SK-N-SH (cell line): ENCODE results near the gene CIT. TPM values are rescaled to one million over a fixed set of nuclear protein-coding genes. Genes with fewer than 3 reads are reported as not detected.

Experiments used
- CTCF ChIA-PET: fragments of 300-600, 350-600 bp; formaldehyde crosslinking; extraction: SDS; loops from one replicate; lab custom pipeline; 2021; lab: Yijun Ruan, JAX
- POLR2A ChIA-PET: fragments of 350-600 bp; sonication (Branson Sonifier 250); formaldehyde crosslinking; extraction: SDS; loops from one replicate; lab custom pipeline; 2020; ENCODE audit warnings: antibody characterized with exemption, inconsistent platforms; lab: Yijun Ruan, JAX
- DNase-seq: peaks from one replicate; pipeline ENCODE4 v3.0.0; 2012
- H2AFZ ChIP-seq: fragments of 200-600 bp; sonication (generic); 2 replicates; pipeline ENCODE4 v1.8.1; 2016; ENCODE audit warnings: antibody characterized with exemption, mild to moderate bottlenecking, low read depth
- H3F3A ChIP-seq: fragments of 200-600 bp; sonication (generic); replicated peaks from 2 replicates; pipeline ENCODE3; 2016; ENCODE audit warnings: antibody characterized with exemption, mild to moderate bottlenecking; ENCODE audit not compliant: insufficient read depth
- H3K27ac ChIP-seq, 2 experiments: fragments of 200-500 bp in 1 of 2; fragments of 200-600 bp in 1 of 2; sonication (Bioruptor generic) in 1 of 2; sonication (generic), shearing (Covaris generic) in 1 of 2; 2 replicates each; pipeline versions ENCODE4 v1.5.1 to v1.6.1; 2014 to 2016; ENCODE audit warnings: low read depth in 2 of 2, inconsistent platforms in 1 of 2, low read length in 1 of 2, mild to moderate bottlenecking in 1 of 2, mixed read lengths in 1 of 2
- H3K27me3 ChIP-seq: fragments of 200-600 bp; sonication (generic), shearing (Covaris generic); 2 replicates; pipeline ENCODE4 v1.6.1; 2016; ENCODE audit warnings: mixed run types; ENCODE audit not compliant: insufficient read depth
- H3K36me3 ChIP-seq, 2 experiments: fragments of 200-500 bp in 1 of 2; fragments of 200-600 bp in 1 of 2; sonication (Bioruptor generic) in 1 of 2; sonication (generic) in 1 of 2; replicated peaks in 1 of 2; 2 replicates each; pipeline versions ENCODE3 to v1.5.1; 2014 to 2016; ENCODE audit warnings: low read length in 1 of 2, mild to moderate bottlenecking in 1 of 2; ENCODE audit not compliant: insufficient read depth in 2 of 2, control insufficient read depth in 1 of 2
- H3K4me1 ChIP-seq, 2 experiments: fragments of 200-500 bp in 1 of 2; fragments of 200-600 bp in 1 of 2; sonication (Bioruptor generic) in 1 of 2; sonication (generic), shearing (Covaris generic) in 1 of 2; 2 replicates each; pipeline versions ENCODE4 v1.5.1 to v1.6.1; 2014 to 2016; ENCODE audit warnings: low read depth in 1 of 2, low read length in 1 of 2, mixed run types in 1 of 2; ENCODE audit not compliant: insufficient read depth in 2 of 2, control insufficient read depth in 1 of 2
- H3K4me2 ChIP-seq: fragments of 200-600 bp; sonication (generic), shearing (Covaris generic); 2 replicates; pipeline ENCODE4 v1.6.1; 2017; ENCODE audit warnings: mixed run types
- H3K4me3 ChIP-seq, 2 experiments: fragments of 200-500 bp in 1 of 2; fragments of 200-600 bp in 1 of 2; sonication (Bioruptor generic) in 1 of 2; sonication (generic), shearing (Covaris generic) in 1 of 2; 2 replicates each; pipeline versions ENCODE4 v1.5.1 to v1.8.1; 2014 to 2016; ENCODE audit warnings: low read depth in 2 of 2, inconsistent platforms in 1 of 2, low read length in 1 of 2, mild to moderate bottlenecking in 1 of 2, mixed read lengths in 1 of 2, moderate library complexity in 1 of 2
- H3K79me2 ChIP-seq: fragments of 200-600 bp; sonication (generic); 2 replicates; pipeline ENCODE4 v1.8.1; 2017; ENCODE audit warnings: mild to moderate bottlenecking; ENCODE audit not compliant: insufficient read depth
- H3K9ac ChIP-seq: fragments of 200-600 bp; sonication (generic); 2 replicates; pipeline ENCODE4 v1.6.1; 2017; ENCODE audit warnings: mixed run types
- H3K9me2 ChIP-seq: fragments of 200-600 bp; sonication (generic); 2 replicates; pipeline ENCODE4 v1.6.1; 2017; ENCODE audit warnings: mixed run types
- H3K9me3 ChIP-seq: fragments of 200-600 bp; sonication (generic); 2 replicates; pipeline ENCODE4 v1.6.1; 2017; ENCODE audit warnings: mixed run types, mild to moderate bottlenecking, moderate library complexity
- H4K20me1 ChIP-seq: fragments of 200-600 bp; sonication (generic); 2 replicates; pipeline ENCODE4 v1.6.1; 2017; ENCODE audit warnings: mild to moderate bottlenecking, mixed run types; ENCODE audit not compliant: insufficient read depth
- CHD2 ChIP-seq: fragments of 150-350 bp; IDR thresholded peaks from 2 replicates; pipeline ENCODE4 v1.6.1; 2018; ENCODE audit warnings: low read length; ENCODE audit not compliant: partially characterized antibody
- ELF1 ChIP-seq: IDR thresholded peaks from 2 replicates; pipeline ENCODE4 v1.4.0; 2012
- FOSL2 ChIP-seq: IDR thresholded peaks from 2 replicates; pipeline ENCODE4 v1.4.0; 2012; ENCODE audit warnings: low read depth, mild to moderate bottlenecking, moderate library complexity, borderline replicate concordance
- FOXJ3 ChIP-seq: sonication (generic); formaldehyde crosslinking; IDR thresholded peaks from 2 replicates; pipeline ENCODE4 v1.5.1; 2020; ENCODE audit warnings: mild to moderate bottlenecking, missing genetic modification reagents
- FOXM1 ChIP-seq: IDR thresholded peaks from 2 replicates; pipeline ENCODE4 v1.4.0; 2012; ENCODE audit warnings: low read depth, mild to moderate bottlenecking
- GABPA ChIP-seq: IDR thresholded peaks from 2 replicates; pipeline ENCODE4 v1.4.0; 2012; ENCODE audit warnings: low read depth, mild to moderate bottlenecking
- IRF3 ChIP-seq: fragments of 150-350 bp; IDR thresholded peaks from 2 replicates; pipeline ENCODE4 v1.6.1; 2016; ENCODE audit warnings: mild to moderate bottlenecking, low read depth, low read length
- JUND ChIP-seq: IDR thresholded peaks from 2 replicates; pipeline ENCODE4 v1.4.0; 2012
- MXI1 ChIP-seq: IDR thresholded peaks from 2 replicates; pipeline ENCODE4 v1.6.1; 2012; ENCODE audit warnings: mild to moderate bottlenecking, low read depth, low read length, improper control_type of control experiment
- NFIC ChIP-seq: IDR thresholded peaks from 2 replicates; pipeline ENCODE4 v1.4.0; 2012; ENCODE audit warnings: borderline replicate concordance
- RCOR1 ChIP-seq: fragments of 150-350 bp; IDR thresholded peaks from 2 replicates; pipeline ENCODE4 v1.6.1; 2017; ENCODE audit warnings: antibody characterized with exemption, low read length
- RFX5 ChIP-seq: IDR thresholded peaks from 2 replicates; pipeline ENCODE4 v1.6.1; 2012; ENCODE audit warnings: mild to moderate bottlenecking, improper control_type of control experiment, low read length
- SIN3A ChIP-seq: IDR thresholded peaks from 2 replicates; pipeline ENCODE4 v1.6.1; 2012; ENCODE audit warnings: low read depth, mild to moderate bottlenecking, low read length, moderate library complexity, borderline replicate concordance
- SMC3 ChIP-seq: IDR thresholded peaks from 2 replicates; pipeline ENCODE4 v1.6.1; 2012; ENCODE audit warnings: low read depth, low read length, improper control_type of control experiment
- TAF1 ChIP-seq: IDR thresholded peaks from 2 replicates; pipeline ENCODE4 v1.6.1; 2012; ENCODE audit warnings: low read depth, mild to moderate bottlenecking, low read length, moderate library complexity, borderline replicate concordance
- TCF12 ChIP-seq: IDR thresholded peaks from 2 replicates; pipeline ENCODE4 v1.4.0; 2012
- USF1 ChIP-seq: IDR thresholded peaks from 2 replicates; pipeline ENCODE4 v1.4.0; 2012; ENCODE audit warnings: low read depth, borderline replicate concordance
- USF2 ChIP-seq: fragments of 150-350 bp; IDR thresholded peaks from 2 replicates; pipeline ENCODE4 v1.6.1; 2017; ENCODE audit warnings: antibody characterized with exemption, low read length, low read depth, borderline replicate concordance
- WGBS: methylation state at CpG from one replicate; pipeline ENCODE4 v1.1.6; 2017; ENCODE audit warnings: low lambda C conversion rate; 5-methylcytosine and 5-hydroxymethylcytosine counted together
- polyA plus RNA-seq, 3 experiments: library from polyadenylated mRNA; depleted of rRNA; stranded (reverse); fragments of >200 nt; gene quantifications; 2 replicates each; pipeline ENCODE4 v1.2.3, GENCODE V29; 2012
- TF ChIP-seq, protein P1 (sequence below): IDR thresholded peaks from 2 replicates; pipeline ENCODE4; 2012
- TF ChIP-seq, protein P2 (sequence below): IDR thresholded peaks from 2 replicates; pipeline ENCODE4 v1.4.0; 2012; ENCODE audit warnings: low read depth, borderline replicate concordance
- TF ChIP-seq, protein P3 (sequence below): fragments of 200-600 bp; sonication (generic); IDR thresholded peaks from 2 replicates; pipeline ENCODE4 v1.6.1; 2017; ENCODE audit warnings: antibody characterized with exemption, mild to moderate bottlenecking, moderate library complexity

CIT gene
- polyA plus RNA-seq, 1 of the 3 experiments (the other 2 are of a cell fraction): 7.7 TPM

DNA sequence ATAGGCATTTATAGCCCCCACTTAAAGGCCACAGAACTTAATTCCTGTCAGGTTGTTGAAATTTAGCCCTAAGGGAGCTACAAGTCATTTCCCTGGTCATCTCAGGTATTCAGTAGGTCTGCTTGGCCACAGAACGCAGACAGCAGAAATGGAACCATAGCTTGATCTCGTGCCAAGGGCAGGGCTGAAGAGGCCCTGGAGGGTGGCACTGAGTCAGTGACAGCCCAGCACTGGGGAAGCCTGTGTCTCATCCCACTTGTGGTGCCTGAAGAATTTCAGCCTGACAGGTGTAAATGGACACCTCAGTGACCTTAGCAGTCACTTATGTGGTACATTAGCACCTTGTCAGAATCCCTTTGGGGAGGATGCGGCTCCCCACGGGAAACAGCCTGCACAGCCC, 202.6 kb downstream of the CIT start:
- H3K4me1 ChIP-seq: no peaks in the 10 kb centered on the region; a peak in 1 of 4 replicates
- no peak overlapping the region for H3K4me3 ChIP-seq
- no peak overlapping the region for H3K9ac ChIP-seq
- no peak overlapping the region for H3K27ac ChIP-seq
- TF ChIP-seq ELF1 (no peak), USF1 (no peak), CHD2 (no peak), NFIC (no peak), SMC3 (no peak), JUND (no peak), MXI1 (no peak), FOSL2 (no peak), RFX5 (no peak), RCOR1 (no peak), SIN3A (no peak), GABPA (no peak)
- TF ChIP-seq, protein P1, sequence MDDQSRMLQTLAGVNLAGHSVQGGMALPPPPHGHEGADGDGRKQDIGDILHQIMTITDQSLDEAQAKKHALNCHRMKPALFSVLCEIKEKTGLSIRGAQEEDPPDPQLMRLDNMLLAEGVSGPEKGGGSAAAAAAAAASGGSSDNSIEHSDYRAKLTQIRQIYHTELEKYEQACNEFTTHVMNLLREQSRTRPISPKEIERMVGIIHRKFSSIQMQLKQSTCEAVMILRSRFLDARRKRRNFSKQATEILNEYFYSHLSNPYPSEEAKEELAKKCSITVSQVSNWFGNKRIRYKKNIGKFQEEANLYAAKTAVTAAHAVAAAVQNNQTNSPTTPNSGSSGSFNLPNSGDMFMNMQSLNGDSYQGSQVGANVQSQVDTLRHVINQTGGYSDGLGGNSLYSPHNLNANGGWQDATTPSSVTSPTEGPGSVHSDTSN: no peak
- TF ChIP-seq, protein P2, sequence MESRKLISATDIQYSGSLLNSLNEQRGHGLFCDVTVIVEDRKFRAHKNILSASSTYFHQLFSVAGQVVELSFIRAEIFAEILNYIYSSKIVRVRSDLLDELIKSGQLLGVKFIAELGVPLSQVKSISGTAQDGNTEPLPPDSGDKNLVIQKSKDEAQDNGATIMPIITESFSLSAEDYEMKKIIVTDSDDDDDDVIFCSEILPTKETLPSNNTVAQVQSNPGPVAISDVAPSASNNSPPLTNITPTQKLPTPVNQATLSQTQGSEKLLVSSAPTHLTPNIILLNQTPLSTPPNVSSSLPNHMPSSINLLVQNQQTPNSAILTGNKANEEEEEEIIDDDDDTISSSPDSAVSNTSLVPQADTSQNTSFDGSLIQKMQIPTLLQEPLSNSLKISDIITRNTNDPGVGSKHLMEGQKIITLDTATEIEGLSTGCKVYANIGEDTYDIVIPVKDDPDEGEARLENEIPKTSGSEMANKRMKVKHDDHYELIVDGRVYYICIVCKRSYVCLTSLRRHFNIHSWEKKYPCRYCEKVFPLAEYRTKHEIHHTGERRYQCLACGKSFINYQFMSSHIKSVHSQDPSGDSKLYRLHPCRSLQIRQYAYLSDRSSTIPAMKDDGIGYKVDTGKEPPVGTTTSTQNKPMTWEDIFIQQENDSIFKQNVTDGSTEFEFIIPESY: no peak
- H3K79me2 ChIP-seq: peaks cover 43% of the 10 kb centered on the region; the same call in 1 of the 2 replicates
- no peaks in the 10 kb centered on the region for H3F3A ChIP-seq
- H2AFZ ChIP-seq: no peak overlapping the region
- 98% methylated on average over 4 of the region's 4 CpGs for WGBS
- DNase-seq: no peak
- H4K20me1 ChIP-seq: no peaks in the 10 kb centered on the region
- peaks cover 69 to 91% of the 10 kb centered on the region in 2 experiments for H3K36me3 ChIP-seq
- H3K9me2 ChIP-seq: no peaks in the 10 kb centered on the region
- no peaks in the 10 kb centered on the region for H3K9me3 ChIP-seq
- CTCF ChIA-PET: no interaction called here
- H3K4me2 ChIP-seq: no peak overlapping the region
- POLR2A ChIA-PET: no interaction called here
- no peaks in the 10 kb centered on the region for H3K27me3 ChIP-seq

DNA sequence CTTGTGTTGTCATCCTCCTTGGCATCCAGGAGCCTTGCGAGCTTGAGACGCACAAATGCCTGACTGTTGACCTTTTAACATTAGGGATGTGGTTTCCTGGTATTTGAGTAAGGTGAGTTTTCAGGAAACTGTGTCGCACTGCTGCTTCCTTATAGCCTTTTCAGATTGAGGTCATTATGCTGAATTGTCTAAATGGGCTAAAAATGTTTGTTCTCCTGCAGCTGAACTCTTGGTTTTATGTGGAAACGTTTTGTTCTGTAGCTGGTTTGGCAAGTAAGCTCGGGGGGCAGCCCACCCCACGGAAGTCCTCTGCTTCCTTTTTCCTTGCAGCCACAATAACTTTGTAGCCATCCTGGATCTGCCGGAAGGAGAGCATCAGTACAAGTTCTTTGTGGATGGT, 203.5 kb downstream of the CIT start:
- Histone ChIP-seq H3K4me1 (no peaks in the 10 kb centered on the region; a peak in 1 of 4 replicates), H3K4me3 (no peak overlapping the region), H2AFZ (no peak overlapping the region), H3K9ac (no peak overlapping the region), H3K9me2 (no peaks in the 10 kb centered on the region), H3K36me3 (peaks cover 62 to 81% of the 10 kb centered on the region in 2 experiments), H3K79me2 (peaks cover 52% of the 10 kb centered on the region), H4K20me1 (no peaks in the 10 kb centered on the region), H3F3A (no peaks in the 10 kb centered on the region), H3K27me3 (no peaks in the 10 kb centered on the region), H3K27ac (no peak overlapping the region), H3K9me3 (no peaks in the 10 kb centered on the region), H3K4me2 (no peak overlapping the region)
- ChIA-PET POLR2A (no interaction called here), CTCF (no interaction called here)
- no peak for DNase-seq
- 79% methylated on average over 7 of the region's 7 CpGs for WGBS
- TF ChIP-seq, protein P3, sequence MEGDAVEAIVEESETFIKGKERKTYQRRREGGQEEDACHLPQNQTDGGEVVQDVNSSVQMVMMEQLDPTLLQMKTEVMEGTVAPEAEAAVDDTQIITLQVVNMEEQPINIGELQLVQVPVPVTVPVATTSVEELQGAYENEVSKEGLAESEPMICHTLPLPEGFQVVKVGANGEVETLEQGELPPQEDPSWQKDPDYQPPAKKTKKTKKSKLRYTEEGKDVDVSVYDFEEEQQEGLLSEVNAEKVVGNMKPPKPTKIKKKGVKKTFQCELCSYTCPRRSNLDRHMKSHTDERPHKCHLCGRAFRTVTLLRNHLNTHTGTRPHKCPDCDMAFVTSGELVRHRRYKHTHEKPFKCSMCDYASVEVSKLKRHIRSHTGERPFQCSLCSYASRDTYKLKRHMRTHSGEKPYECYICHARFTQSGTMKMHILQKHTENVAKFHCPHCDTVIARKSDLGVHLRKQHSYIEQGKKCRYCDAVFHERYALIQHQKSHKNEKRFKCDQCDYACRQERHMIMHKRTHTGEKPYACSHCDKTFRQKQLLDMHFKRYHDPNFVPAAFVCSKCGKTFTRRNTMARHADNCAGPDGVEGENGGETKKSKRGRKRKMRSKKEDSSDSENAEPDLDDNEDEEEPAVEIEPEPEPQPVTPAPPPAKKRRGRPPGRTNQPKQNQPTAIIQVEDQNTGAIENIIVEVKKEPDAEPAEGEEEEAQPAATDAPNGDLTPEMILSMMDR: no peak
- TF ChIP-seq TCF12: no peak
- TF ChIP-seq NFIC: no peak
- TF ChIP-seq JUND: no peak
- TF ChIP-seq IRF3: no peak
- TF ChIP-seq FOXJ3 (CRISPR knock-in tag): no peak
- no peak for TF ChIP-seq ELF1
- no peak for TF ChIP-seq FOXM1
- no peak for TF ChIP-seq TAF1
- TF ChIP-seq SMC3: no peak
- TF ChIP-seq USF2: no peak
